GM23248 (cell line): Measurements from ENCODE around the gene VCP. TPM values are rescaled to one million over a fixed set of nuclear protein-coding genes. Genes with fewer than 3 reads are reported as not detected.

Source experiments
- DNase-seq: peaks from one replicate; pipeline ENCODE4 v3.0.0-alpha.2; 2015
- H2AFZ ChIP-seq: fragments of 200-600 bp; sonication (generic); 2 replicates; pipeline ENCODE4 v1.6.1; 2016; ENCODE audit warnings: antibody characterized with exemption
- H3F3A ChIP-seq: fragments of 200-600 bp; sonication (generic); 2 replicates; pipeline ENCODE4 v1.6.1; 2016; ENCODE audit warnings: mild to moderate bottlenecking, antibody characterized with exemption, mixed run types; ENCODE audit not compliant: insufficient read depth
- H3K27ac ChIP-seq: fragments of 200-600 bp; sonication (generic); 2 replicates; pipeline ENCODE4 v1.5.1; 2016; ENCODE audit warnings: mild to moderate bottlenecking
- H3K27me3 ChIP-seq: fragments of 200-600 bp; sonication (generic); replicated peaks from 2 replicates; pipeline ENCODE4 v1.6.1; 2016; ENCODE audit warnings: mild to moderate bottlenecking; ENCODE audit not compliant: insufficient read depth
- H3K36me3 ChIP-seq: fragments of 200-600 bp; sonication (generic); 2 replicates; pipeline ENCODE4 v1.6.1; 2016; ENCODE audit warnings: low read depth, mild to moderate bottlenecking
- H3K4me1 ChIP-seq: fragments of 200-600 bp; sonication (generic); 2 replicates; pipeline ENCODE4 v1.6.1; 2016; ENCODE audit warnings: mild to moderate bottlenecking; ENCODE audit not compliant: insufficient read depth
- H3K4me2 ChIP-seq: fragments of 200-600 bp; sonication (generic); one replicate; pipeline ENCODE4 v1.6.1; 2016; ENCODE audit warnings: mild to moderate bottlenecking; ENCODE audit not compliant: unreplicated experiment
- H3K4me3 ChIP-seq: fragments of 200-600 bp; sonication (generic); 2 replicates; pipeline ENCODE4 v1.5.1; 2016; ENCODE audit warnings: mild to moderate bottlenecking
- H3K79me2 ChIP-seq: fragments of 200-600 bp; sonication (generic); 2 replicates; pipeline ENCODE4 v1.6.1; 2016; ENCODE audit warnings: mild to moderate bottlenecking; ENCODE audit not compliant: insufficient read depth
- H3K9ac ChIP-seq: fragments of 200-600 bp; sonication (generic); 2 replicates; pipeline ENCODE4 v1.6.1; 2016; ENCODE audit warnings: mild to moderate bottlenecking
- H3K9me2 ChIP-seq: fragments of 200-600 bp; sonication (generic); 2 replicates; pipeline ENCODE4 v1.6.1; 2016; ENCODE audit warnings: mixed run types, mild to moderate bottlenecking, moderate library complexity; ENCODE audit not compliant: insufficient read depth
- H3K9me3 ChIP-seq: fragments of 200-600 bp; sonication (generic); one replicate; pipeline ENCODE4 v1.6.1; 2017; ENCODE audit warnings: low read depth
- H4K20me1 ChIP-seq: fragments of 200-600 bp; sonication (generic); 2 replicates; pipeline ENCODE4 v1.6.0; 2016; ENCODE audit not compliant: insufficient read depth
- EZH2 ChIP-seq: fragments of 200-600 bp; sonication (generic); IDR thresholded peaks from 2 replicates; pipeline ENCODE4 v1.6.1; 2018; ENCODE audit warnings: antibody characterized with exemption, mild to moderate bottlenecking; ENCODE audit not compliant: insufficient read depth, poor library complexity, severe bottlenecking
- EZH2phosphoT487 ChIP-seq: fragments of 200-600 bp; sonication (generic); IDR thresholded peaks from 2 replicates; pipeline ENCODE4 v1.6.1; 2018; ENCODE audit warnings: antibody characterized with exemption, moderate library complexity, mild to moderate bottlenecking, low read depth; ENCODE audit not compliant: insufficient read depth
- WGBS, 2 experiments: methylation state at CpG; one replicate each; pipeline ENCODE4 v1.1.6; 2015 to 2017; ENCODE audit warnings: low lambda C conversion rate in 2 of 2, low coverage in 1 of 2; ENCODE audit errors: missing lambda C conversion rate in 2 of 2; 5-methylcytosine and 5-hydroxymethylcytosine counted together
- in situ Hi-C: fragments of 300-500 bp; cut with MboI; formaldehyde crosslinking; loops from 2 replicates; pipeline ENCODE4 v1.15.0; 2020
- polyA plus RNA-seq: library from polyadenylated mRNA; unstranded; fragments of >200 nt; fragmentation: Nextera tagmentation; extraction: Ambion mirVana; gene quantifications from 2 replicates; pipeline ENCODE4 v1.2.1, GENCODE V29; 2016
- total RNA-seq: library from RNA; depleted of rRNA; stranded (reverse); fragments of >200 nt; shearing (Covaris generic); gene quantifications from 2 replicates; pipeline ENCODE4 v1.2.3, GENCODE V29; 2014

The VCP gene
- total and polyA plus RNA-seq, 2 experiments from 2014 or later = 255 to 295 TPM

DNA sequence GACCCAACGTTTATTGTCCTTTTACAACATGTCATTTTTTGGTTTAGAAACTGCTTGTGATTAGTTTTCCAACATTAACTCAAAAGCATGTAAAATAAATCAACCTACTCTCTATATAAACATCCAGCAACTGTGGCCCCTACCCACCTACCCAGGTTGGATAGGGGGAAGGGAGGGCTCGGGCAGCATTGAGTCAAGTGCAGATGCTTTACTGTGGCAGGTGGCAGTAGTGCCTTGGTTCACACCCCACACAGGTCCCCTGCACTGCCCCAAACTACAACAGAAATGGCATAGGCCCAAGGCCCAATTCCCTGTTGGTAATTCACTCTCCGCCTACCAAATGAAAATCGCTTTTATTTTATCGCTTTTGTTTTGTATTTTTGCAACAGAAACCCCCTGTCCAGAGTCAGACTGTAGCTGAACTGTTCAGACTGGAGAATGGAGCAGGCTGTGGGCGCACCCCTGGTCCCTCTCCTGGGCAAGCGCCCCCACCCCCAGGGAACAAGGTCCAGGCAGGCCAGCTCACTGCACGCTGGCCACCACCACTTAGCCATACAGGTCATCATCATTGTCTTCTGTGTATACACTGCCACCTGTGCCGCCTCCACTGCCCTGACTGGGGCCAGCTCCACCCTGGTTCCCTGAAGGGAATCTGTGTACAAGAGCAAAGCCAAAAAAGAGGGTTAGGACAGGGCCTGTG lies 15.7 kb downstream of the VCP start:
- Histone ChIP-seq H3K9ac (no peak overlapping the region), H3K4me3 (no peak overlapping the region), H3K27me3 (no peaks in the 10 kb centered on the region), H3K4me1 (no peaks in the 10 kb centered on the region), H2AFZ (no peak overlapping the region), H3F3A (peaks cover 68% of the 10 kb centered on the region), H3K9me3 (no peaks in the 10 kb centered on the region), H4K20me1 (no peaks in the 10 kb centered on the region; the same call in 1 of the 2 replicates), H3K27ac (no peak overlapping the region), H3K36me3 (peaks cover 82% of the 10 kb centered on the region), H3K79me2 (peaks cover 61% of the 10 kb centered on the region), H3K9me2 (no peaks in the 10 kb centered on the region), H3K4me2 (no peak overlapping the region)
- no peak for TF ChIP-seq EZH2phosphoT487
- WGBS, 2 experiments = 93 to 95% methylated on average over 9 of the region's 9 CpGs
- in situ Hi-C loops = no loop called here
- no peak for DNase-seq

DNA sequence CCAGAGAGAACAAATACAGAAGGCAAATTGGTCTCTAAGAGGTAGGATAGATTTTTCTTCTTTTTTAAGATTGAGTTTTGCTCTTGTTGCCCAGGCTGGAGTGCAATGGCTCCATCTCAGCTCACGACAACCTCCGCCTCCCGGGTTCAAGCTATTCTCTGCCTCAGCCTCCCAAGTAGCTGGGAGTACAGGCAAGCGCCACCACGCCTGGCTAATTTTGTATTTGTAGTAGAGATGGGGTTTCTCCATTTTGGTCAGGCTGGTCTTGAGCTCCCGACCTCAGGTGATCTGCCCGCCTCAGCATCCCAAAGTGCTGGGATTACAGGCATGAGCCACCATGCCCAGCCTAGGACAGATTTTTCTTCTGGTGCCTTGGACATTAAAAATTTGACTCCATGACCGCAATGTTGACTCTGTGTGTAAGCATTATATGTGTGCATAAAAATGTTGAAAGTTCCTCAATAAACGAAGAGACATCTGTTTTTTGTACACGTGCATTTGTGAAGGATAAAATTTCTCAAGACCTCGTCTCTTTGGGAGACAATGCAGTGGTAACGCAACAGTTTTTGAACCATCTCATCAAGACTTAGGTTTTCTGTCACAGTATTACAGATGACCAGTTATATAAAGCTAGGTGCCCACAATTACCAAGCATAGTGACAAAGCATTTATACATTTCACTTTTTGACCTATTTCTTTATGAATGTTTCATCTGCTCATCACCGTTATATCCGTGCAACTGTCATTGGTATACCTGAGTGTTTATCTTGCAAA lies 17.4 kb downstream of the VCP start:
- no peak overlapping the region for H3K9ac ChIP-seq
- H3K27ac ChIP-seq = no peak overlapping the region
- H3K36me3 ChIP-seq = peaks cover 75% of the 10 kb centered on the region
- H3K27me3 ChIP-seq = no peaks in the 10 kb centered on the region
- peaks cover 56% of the 10 kb centered on the region for H3F3A ChIP-seq
- H3K4me3 ChIP-seq = no peak overlapping the region
- H3K79me2 ChIP-seq = peaks cover 48% of the 10 kb centered on the region
- in situ Hi-C loops = no loop called here
- WGBS, 2 experiments = 93% methylated on average over 14 of the region's 14 CpGs
- TF ChIP-seq EZH2 (no peak), EZH2phosphoT487 (no peak)
- DNase-seq = no peak
- H3K4me1 ChIP-seq = no peaks in the 10 kb centered on the region
- no peaks in the 10 kb centered on the region for H4K20me1 ChIP-seq
- no peaks in the 10 kb centered on the region for H3K9me3 ChIP-seq
- H3K9me2 ChIP-seq = no peaks in the 10 kb centered on the region
- H3K4me2 ChIP-seq = no peak overlapping the region
- H2AFZ ChIP-seq = no peak overlapping the region

GRCh38 chr9:35054185-35054835 lies 18.1 kb downstream of the VCP start:
- H3K9me3 ChIP-seq = no peaks in the 10 kb centered on the region
- TF ChIP-seq EZH2phosphoT487 = no peak
- no peak for TF ChIP-seq EZH2
- in situ Hi-C loops = no loop called here
- H3K36me3 ChIP-seq = peaks cover 68% of the 10 kb centered on the region
- whole genome bisulfite sequencing, 2 experiments = 83% methylated on average over 5 of the region's 5 CpGs
- H3K27me3 ChIP-seq = no peaks in the 10 kb centered on the region
- H3K9ac ChIP-seq = no peak overlapping the region
- no peaks in the 10 kb centered on the region for H4K20me1 ChIP-seq
- peaks cover 52% of the 10 kb centered on the region for H3F3A ChIP-seq
- no peak overlapping the region for H3K27ac ChIP-seq
- H3K79me2 ChIP-seq = peaks cover 41% of the 10 kb centered on the region
- H3K4me2 ChIP-seq = no peak overlapping the region
- no peak for DNase-seq
- H3K9me2 ChIP-seq = no peaks in the 10 kb centered on the region
- H2AFZ ChIP-seq = no peak overlapping the region
- H3K4me3 ChIP-seq = no peak overlapping the region
- H3K4me1 ChIP-seq = no peaks in the 10 kb centered on the region

DNA sequence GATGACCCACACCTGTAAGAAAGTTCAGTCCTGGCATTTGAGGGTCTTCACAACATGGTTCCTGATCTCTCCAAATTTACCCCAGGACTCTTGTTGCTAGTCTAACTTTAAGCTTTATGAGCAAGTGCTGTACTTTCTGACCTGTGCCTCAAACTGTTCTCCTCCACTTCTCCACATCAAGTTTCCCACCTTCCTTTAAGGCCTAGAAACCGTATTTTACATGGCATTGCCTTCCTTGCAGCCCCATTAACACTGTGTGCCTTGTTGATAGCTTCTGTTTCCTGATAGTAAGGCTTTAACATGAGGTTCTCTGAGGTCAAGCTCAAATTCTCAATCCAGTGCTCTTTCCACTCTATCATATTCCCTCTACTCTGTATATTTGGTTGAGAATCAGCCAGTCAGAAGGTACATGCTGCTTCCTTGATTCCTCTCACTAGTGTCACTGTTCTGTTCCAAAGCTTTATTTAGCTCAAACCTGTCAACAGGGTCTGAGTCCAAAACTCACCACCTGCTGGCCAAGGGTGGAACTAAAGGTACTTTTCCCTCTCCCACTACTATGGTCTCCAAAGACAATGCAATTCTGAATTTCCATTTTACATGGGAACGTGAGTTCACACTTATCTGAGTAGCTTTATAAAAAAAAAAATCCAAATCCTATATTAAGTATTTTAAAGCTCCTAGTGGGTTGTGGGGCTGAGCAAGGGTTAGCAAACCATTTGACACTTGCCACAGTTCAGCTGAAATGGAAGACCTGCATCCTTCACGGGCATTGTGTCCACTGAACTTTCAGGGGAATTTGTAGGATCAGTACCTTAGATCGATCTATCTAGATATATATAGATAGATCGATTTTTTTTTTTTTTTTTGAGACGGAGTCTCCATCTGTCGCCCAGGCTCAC lies 21.1 kb downstream of the VCP start:
- H3K36me3 ChIP-seq = peaks cover 46% of the 10 kb centered on the region
- H3K9me2 ChIP-seq = no peaks in the 10 kb centered on the region
- TF ChIP-seq EZH2 (no peak), EZH2phosphoT487 (no peak)
- no peak overlapping the region for H3K9ac ChIP-seq
- no peak overlapping the region for H3K4me2 ChIP-seq
- H3K27ac ChIP-seq = no peak overlapping the region
- peaks cover 16% of the 10 kb centered on the region; the same call in 1 of the 2 replicates for H3K79me2 ChIP-seq
- no peaks in the 10 kb centered on the region for H4K20me1 ChIP-seq
- H3K4me3 ChIP-seq = no peak overlapping the region
- in situ Hi-C loops = no loop called here
- no peaks in the 10 kb centered on the region for H3K27me3 ChIP-seq
- 77% methylated on average over 6 to 7 of the region's 7 CpGs for WGBS, 2 experiments
- no peaks in the 10 kb centered on the region for H3K9me3 ChIP-seq
- peaks cover 51% of the 10 kb centered on the region for H3F3A ChIP-seq
- H2AFZ ChIP-seq = no peak overlapping the region
- no peaks in the 10 kb centered on the region for H3K4me1 ChIP-seq
- peak; percentile 69 for DNase-seq
